OCI-LY3 (cell line): ENCODE data around the gene ATP2B3.
"Not testable (repeated sequence)": the region's sequence is repeated elsewhere in the genome, so short reads cannot be mapped to it uniquely, and the experiment has no call there.

ENCODE experiments used
- H2AFZ ChIP-seq: fragments of 200-600, 300-600 bp; shearing (Covaris generic); 2 replicates; pipeline ENCODE4 v1.6.0; 2014; ENCODE audit warnings: antibody characterized with exemption, low read depth, low read length
- H3K27ac ChIP-seq: fragments of 200-600, 300-600 bp; sonication (generic); 2 replicates; pipeline ENCODE4 v1.5.1; 2014; ENCODE audit warnings: mild to moderate bottlenecking, low read length, moderate library complexity, mixed read lengths
- H3K27me3 ChIP-seq: fragments of 200-600, 300-600 bp; sonication (generic); 2 replicates; pipeline ENCODE4 v1.6.1; 2014; ENCODE audit warnings: low read depth, low read length, mixed read lengths
- H3K36me3 ChIP-seq: fragments of 200-600, 300-600 bp; sonication (generic); replicated peaks from 2 replicates; pipeline ENCODE3; 2014; ENCODE audit warnings: low read depth, low read length, mixed read lengths
- H3K4me1 ChIP-seq: fragments of 300-600, 200-600 bp; sonication (generic); 2 replicates; pipeline ENCODE4 v1.6.1; 2014; ENCODE audit warnings: low read length, mixed read lengths
- H3K4me2 ChIP-seq: fragments of 200-600, 300-600 bp; sonication (generic); 2 replicates; pipeline ENCODE4 v1.6.1; 2014; ENCODE audit warnings: low read length, mixed read lengths
- H3K4me3 ChIP-seq: fragments of 300-600, 200-600 bp; sonication (generic); 2 replicates; pipeline ENCODE4 v1.5.1; 2014; ENCODE audit warnings: antibody characterized with exemption, mild to moderate bottlenecking, low read length, moderate library complexity
- H3K79me2 ChIP-seq: fragments of 300-600, 200-600 bp; shearing (Covaris generic); 2 replicates; pipeline ENCODE4 v1.6.1; 2014; ENCODE audit warnings: mild to moderate bottlenecking, low read length, mixed read lengths
- H3K9ac ChIP-seq: fragments of 300-600, 200-600 bp; shearing (Covaris generic); 2 replicates; pipeline ENCODE4 v1.6.0; 2014; ENCODE audit warnings: mild to moderate bottlenecking, low read length, moderate library complexity
- H3K9me3 ChIP-seq: fragments of 200-600, 300-600 bp; shearing (Covaris generic); 2 replicates; pipeline ENCODE4 v1.6.1; 2014; ENCODE audit warnings: low read length, mixed read lengths; ENCODE audit not compliant: insufficient read depth
- H4K20me1 ChIP-seq: fragments of 200-600, 300-600 bp; sonication (generic); 2 replicates; pipeline ENCODE4 v1.6.1; 2016; ENCODE audit warnings: low read length, mixed read lengths; ENCODE audit not compliant: insufficient read depth
- EZH2phosphoT487 ChIP-seq: fragments of 200-600 bp; shearing (Covaris generic); IDR thresholded peaks from 2 replicates; pipeline ENCODE4 v1.6.1; 2018; ENCODE audit warnings: antibody characterized with exemption, mixed run types, low read depth
- TF ChIP-seq, protein P1 (sequence below): fragments of 200-600, 300-600 bp; sonication (generic); IDR thresholded peaks from 2 replicates; pipeline ENCODE4 v1.5.1; 2014; ENCODE audit warnings: antibody characterized with exemption, low read length, low read depth

Gene ATP2B3

DNA sequence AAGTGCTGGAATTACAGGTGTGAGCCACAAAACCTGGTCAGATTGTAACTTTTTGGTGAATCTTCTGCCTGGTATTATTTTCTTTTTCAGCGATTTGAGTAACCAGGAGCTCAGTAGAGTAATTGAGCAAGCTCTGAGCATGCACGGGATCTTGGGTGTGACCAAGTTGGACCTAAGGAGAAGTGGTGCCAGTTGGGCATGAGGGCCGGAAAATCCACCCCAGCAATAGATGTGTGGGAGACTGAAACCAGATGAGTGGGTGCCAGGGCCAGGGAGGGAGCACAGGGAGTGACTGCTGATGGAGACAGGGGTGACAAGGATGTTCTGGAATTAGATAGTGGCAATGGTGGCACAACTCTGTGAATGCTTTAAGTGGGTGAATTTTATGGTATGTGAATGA is 85.2 kb downstream of the ATP2B3 start:
- TF ChIP-seq EZH2phosphoT487 = no peak
- TF ChIP-seq, protein P1, sequence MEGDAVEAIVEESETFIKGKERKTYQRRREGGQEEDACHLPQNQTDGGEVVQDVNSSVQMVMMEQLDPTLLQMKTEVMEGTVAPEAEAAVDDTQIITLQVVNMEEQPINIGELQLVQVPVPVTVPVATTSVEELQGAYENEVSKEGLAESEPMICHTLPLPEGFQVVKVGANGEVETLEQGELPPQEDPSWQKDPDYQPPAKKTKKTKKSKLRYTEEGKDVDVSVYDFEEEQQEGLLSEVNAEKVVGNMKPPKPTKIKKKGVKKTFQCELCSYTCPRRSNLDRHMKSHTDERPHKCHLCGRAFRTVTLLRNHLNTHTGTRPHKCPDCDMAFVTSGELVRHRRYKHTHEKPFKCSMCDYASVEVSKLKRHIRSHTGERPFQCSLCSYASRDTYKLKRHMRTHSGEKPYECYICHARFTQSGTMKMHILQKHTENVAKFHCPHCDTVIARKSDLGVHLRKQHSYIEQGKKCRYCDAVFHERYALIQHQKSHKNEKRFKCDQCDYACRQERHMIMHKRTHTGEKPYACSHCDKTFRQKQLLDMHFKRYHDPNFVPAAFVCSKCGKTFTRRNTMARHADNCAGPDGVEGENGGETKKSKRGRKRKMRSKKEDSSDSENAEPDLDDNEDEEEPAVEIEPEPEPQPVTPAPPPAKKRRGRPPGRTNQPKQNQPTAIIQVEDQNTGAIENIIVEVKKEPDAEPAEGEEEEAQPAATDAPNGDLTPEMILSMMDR = no peak
- H3K4me3 ChIP-seq = no peak overlapping the region
- no peaks in the 10 kb centered on the region for H3K27me3 ChIP-seq

DNA sequence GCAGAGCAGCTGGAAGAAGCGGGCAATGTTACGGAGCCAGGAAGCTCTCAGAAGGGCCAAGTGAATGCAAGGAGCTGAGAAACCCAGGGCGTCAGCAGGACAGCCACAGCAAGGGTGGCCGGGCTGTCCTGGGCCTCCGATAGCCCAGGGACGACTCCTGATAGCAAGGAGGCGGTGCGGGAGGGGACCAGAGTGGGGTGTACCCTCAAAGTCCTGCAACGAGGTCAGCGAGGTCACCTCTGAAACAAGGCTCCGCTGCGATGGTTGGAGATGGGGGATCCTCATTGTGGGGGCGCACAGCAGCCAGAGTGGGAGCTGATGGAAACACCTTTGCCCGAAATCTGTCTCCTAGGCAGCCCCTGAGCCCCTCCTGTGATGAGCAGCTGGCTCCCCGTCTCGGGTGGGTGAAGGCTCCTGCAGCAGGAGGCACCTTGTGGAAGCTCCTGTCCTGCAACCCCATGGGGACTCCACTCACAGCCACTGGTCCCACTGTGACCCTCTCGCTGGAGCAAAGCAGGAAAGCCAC is 85.8 kb downstream of the ATP2B3 start:
- Histone ChIP-seq H3K9me3 (no peaks in the 10 kb centered on the region), H3K4me1 (peaks cover 6% of the 10 kb centered on the region), H3K4me3 (no peak overlapping the region), H3K9ac (no peak overlapping the region), H2AFZ (no peak overlapping the region), H4K20me1 (no peaks in the 10 kb centered on the region), H3K27me3 (no peaks in the 10 kb centered on the region), H3K36me3 (no peaks in the 10 kb centered on the region), H3K27ac (no peak overlapping the region), H3K4me2 (no peak overlapping the region), H3K79me2 (peaks cover 6% of the 10 kb centered on the region)
- no peak for TF ChIP-seq EZH2phosphoT487

More for the DNA sequence above, 85.2 kb downstream of the ATP2B3 start:
- Histone ChIP-seq H3K79me2 (peaks cover 12% of the 10 kb centered on the region), H3K4me2 (no peak overlapping the region), H4K20me1 (0 out of 2 replicates have a peak, but pooled peaks cover 4% of the 10 kb centered on the region), H3K27ac (no peak overlapping the region), H2AFZ (no peak overlapping the region), H3K9ac (no peak overlapping the region), H3K36me3 (no peaks in the 10 kb centered on the region), H3K4me1 (peaks cover 12% of the 10 kb centered on the region), H3K9me3 (no peaks in the 10 kb centered on the region)

- not testable (repeated sequence) for H3K9me3 ChIP-seq, H3K79me2 ChIP-seq, H3K4me3 ChIP-seq, H3K4me2 ChIP-seq, H3K27me3 ChIP-seq, H4K20me1 ChIP-seq, H3K9ac ChIP-seq, H3K36me3 ChIP-seq, H3K27ac ChIP-seq, H2AFZ ChIP-seq
- H3K4me1 ChIP-seq = peaks cover 12% of the 10 kb centered on the region
These were observed 87.4 kb downstream of the ATP2B3 start for GRCh38 chrX:153604666-153605380.

DNA sequence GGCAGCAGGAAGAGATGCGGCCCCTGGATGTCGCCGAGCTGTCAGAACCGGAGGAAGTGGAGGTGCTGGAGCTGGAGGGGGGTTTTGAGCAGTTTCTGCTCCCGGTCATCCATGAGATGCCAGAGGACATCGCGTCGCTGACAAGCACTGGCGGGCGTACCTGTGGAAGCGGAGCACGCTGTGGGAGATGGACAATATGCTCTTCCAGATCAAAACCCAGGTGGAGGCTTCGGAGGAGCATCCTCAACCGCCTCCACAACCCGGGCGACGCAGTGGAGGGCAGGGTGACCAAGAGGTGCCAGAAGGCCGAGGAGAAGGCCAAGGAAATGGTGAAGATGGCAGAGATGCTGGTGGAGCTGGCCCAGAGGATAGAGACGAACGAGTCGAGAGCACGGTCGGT is 89.1 kb downstream of the ATP2B3 start:
- TF ChIP-seq, protein P1 = no peak
- TF ChIP-seq EZH2phosphoT487 = no peak
- H3K4me3 ChIP-seq = no peak overlapping the region
- no peaks in the 10 kb centered on the region for H3K36me3 ChIP-seq
- H4K20me1 ChIP-seq = no peaks in the 10 kb centered on the region
- H3K79me2 ChIP-seq = no peaks in the 10 kb centered on the region
- no peak overlapping the region for H3K4me2 ChIP-seq
- no peaks in the 10 kb centered on the region for H3K27me3 ChIP-seq
- peaks cover 19% of the 10 kb centered on the region for H3K4me1 ChIP-seq
- no peaks in the 10 kb centered on the region for H3K9me3 ChIP-seq
- no peak overlapping the region for H3K9ac ChIP-seq
- H3K27ac ChIP-seq = no peak overlapping the region
- no peak overlapping the region for H2AFZ ChIP-seq

- no peak overlapping the region for H3K9ac ChIP-seq
These were observed 90.9 kb downstream of the ATP2B3 start for GRCh38 chrX:153608376-153608775.

More at GRCh38 chrX:153608376-153608775, 90.9 kb downstream of the ATP2B3 start:
- no peak overlapping the region for H2AFZ ChIP-seq
- H3K4me2 ChIP-seq = no peak overlapping the region
- no peak for TF ChIP-seq EZH2phosphoT487
- H3K36me3 ChIP-seq = no peaks in the 10 kb centered on the region
- no peak overlapping the region for H3K4me3 ChIP-seq
- no peak overlapping the region for H3K27ac ChIP-seq
- H3K79me2 ChIP-seq = no peaks in the 10 kb centered on the region
- peaks cover 36% of the 10 kb centered on the region for H3K4me1 ChIP-seq
- no peaks in the 10 kb centered on the region for H4K20me1 ChIP-seq
- H3K27me3 ChIP-seq = peaks cover 8% of the 10 kb centered on the region
- H3K9me3 ChIP-seq = no peaks in the 10 kb centered on the region
